SK-N-SH treated with all-trans-retinoic acid at 6 μM for 48 hours (cell line): ENCODE measurements around the gene UBASH3A.
"Not testable (repeated sequence)": the region's sequence is repeated elsewhere in the genome, so short reads cannot be mapped to it uniquely, and the experiment has no call there.

Experiments used
- ATAC-seq: fragments of 200-7000 bp; cut with Tn5 transposase; 3 replicates; pipeline ENCODE4 v1.9.1; 2020; ENCODE audit warnings: mild to moderate bottlenecking, moderate library complexity
- ARNTL ChIP-seq: fragments of 450-650 bp; formaldehyde crosslinking; IDR thresholded peaks from 2 replicates; pipeline ENCODE4 v1.5.0; 2020; ENCODE audit warnings: low read depth, mild to moderate bottlenecking, moderate library complexity, borderline replicate concordance
- CREB5 ChIP-seq: fragments of 250-450 bp; sonication (Bioruptor Pico); IDR thresholded peaks from 2 replicates; pipeline ENCODE4 v1.5.1; 2020; ENCODE audit warnings: low read depth, mild to moderate bottlenecking, moderate library complexity
- CSDC2 ChIP-seq: fragments of 250-450 bp; sonication (Bioruptor Pico); IDR thresholded peaks from 2 replicates; pipeline ENCODE4 v1.5.0; 2020; ENCODE audit warnings: mild to moderate bottlenecking, moderate library complexity
- ESRRG ChIP-seq: fragments of 250-450 bp; sonication (Bioruptor Pico); IDR thresholded peaks from 2 replicates; pipeline ENCODE4 v1.6.1; 2021; ENCODE audit warnings: mild to moderate bottlenecking
- GLIS3 ChIP-seq: fragments of 250-450 bp; sonication (Bioruptor Pico); IDR thresholded peaks from 2 replicates; pipeline ENCODE4 v1.5.0; 2020; ENCODE audit warnings: mild to moderate bottlenecking, moderate library complexity
- ISL1 ChIP-seq: fragments of 250-450 bp; sonication (Bioruptor Pico); IDR thresholded peaks from 2 replicates; pipeline ENCODE4 v2.1.2; 2022; ENCODE audit warnings: mild to moderate bottlenecking, moderate library complexity
- OSR1 ChIP-seq: fragments of 250-450 bp; sonication (Bioruptor Pico); IDR thresholded peaks from 2 replicates; pipeline ENCODE4 v1.8.0; 2022; ENCODE audit warnings: moderate library complexity, mild to moderate bottlenecking, inconsistent platforms
- PATZ1 ChIP-seq: fragments of 250-450 bp; sonication (Bioruptor Pico); IDR thresholded peaks from 2 replicates; pipeline ENCODE4 v1.8.0; 2020; ENCODE audit warnings: mild to moderate bottlenecking, moderate library complexity, borderline replicate concordance
- PPARA ChIP-seq: fragments of 250-450 bp; sonication (Bioruptor Pico); IDR thresholded peaks from 2 replicates; pipeline ENCODE4 v1.5.0; 2020; ENCODE audit warnings: mild to moderate bottlenecking, borderline replicate concordance
- RARB ChIP-seq: fragments of 250-450 bp; sonication (Bioruptor Pico); IDR thresholded peaks from 2 replicates; pipeline ENCODE4 v1.8.0; 2021; ENCODE audit warnings: mild to moderate bottlenecking, moderate library complexity
- TCF4 ChIP-seq: fragments of 250-450 bp; sonication (Bioruptor Pico); IDR thresholded peaks from 2 replicates; pipeline ENCODE4 v1.8.0; 2021; ENCODE audit warnings: mild to moderate bottlenecking, moderate library complexity, borderline replicate concordance
- TOX ChIP-seq: fragments of 250-450 bp; sonication (Bioruptor Pico); IDR thresholded peaks from 2 replicates; pipeline ENCODE4 v1.8.0; 2021; ENCODE audit warnings: mild to moderate bottlenecking, moderate library complexity, borderline replicate concordance
- TSHZ2 ChIP-seq: fragments of 250-450 bp; sonication (Bioruptor Pico); IDR thresholded peaks from 2 replicates; pipeline ENCODE4 v1.5.0; 2020; ENCODE audit warnings: mild to moderate bottlenecking, moderate library complexity
- ZC3H10 ChIP-seq: fragments of 250-450 bp; sonication (Bioruptor Pico); IDR thresholded peaks from 2 replicates; pipeline ENCODE4 v1.5.1; 2021; ENCODE audit warnings: mild to moderate bottlenecking, moderate library complexity
- ZFP3 ChIP-seq: fragments of 250-450 bp; sonication (Bioruptor Pico); IDR thresholded peaks from 2 replicates; pipeline ENCODE4 v1.5.0; 2020; ENCODE audit warnings: mild to moderate bottlenecking, moderate library complexity
- ZFP30 ChIP-seq: fragments of 450-650 bp; formaldehyde crosslinking; IDR thresholded peaks from 2 replicates; pipeline ENCODE4 v1.5.0; 2022; ENCODE audit warnings: mild to moderate bottlenecking, moderate library complexity
- ZNF565 ChIP-seq: fragments of 450-650 bp; formaldehyde crosslinking; conservative IDR thresholded peaks from 2 replicates; pipeline ENCODE4 v1.5.0; 2020; ENCODE audit warnings: low read depth, mild to moderate bottlenecking, moderate library complexity
- ZNF8 ChIP-seq: fragments of 450-650 bp; formaldehyde crosslinking; IDR thresholded peaks from 2 replicates; pipeline ENCODE4 v1.5.0; 2020; ENCODE audit warnings: mild to moderate bottlenecking, moderate library complexity
- TF ChIP-seq, protein P1 (sequence below): fragments of 250-450 bp; sonication (Bioruptor Pico); IDR thresholded peaks from 2 replicates; pipeline ENCODE4 v1.8.0; 2021; ENCODE audit warnings: low read depth, mild to moderate bottlenecking, moderate library complexity, borderline replicate concordance
- TF ChIP-seq, protein P2 (sequence below): fragments of 250-450 bp; sonication (Bioruptor Pico); IDR thresholded peaks from 2 replicates; pipeline ENCODE4 v1.5.1; 2021; ENCODE audit warnings: mild to moderate bottlenecking, moderate library complexity

UBASH3A gene

DNA sequence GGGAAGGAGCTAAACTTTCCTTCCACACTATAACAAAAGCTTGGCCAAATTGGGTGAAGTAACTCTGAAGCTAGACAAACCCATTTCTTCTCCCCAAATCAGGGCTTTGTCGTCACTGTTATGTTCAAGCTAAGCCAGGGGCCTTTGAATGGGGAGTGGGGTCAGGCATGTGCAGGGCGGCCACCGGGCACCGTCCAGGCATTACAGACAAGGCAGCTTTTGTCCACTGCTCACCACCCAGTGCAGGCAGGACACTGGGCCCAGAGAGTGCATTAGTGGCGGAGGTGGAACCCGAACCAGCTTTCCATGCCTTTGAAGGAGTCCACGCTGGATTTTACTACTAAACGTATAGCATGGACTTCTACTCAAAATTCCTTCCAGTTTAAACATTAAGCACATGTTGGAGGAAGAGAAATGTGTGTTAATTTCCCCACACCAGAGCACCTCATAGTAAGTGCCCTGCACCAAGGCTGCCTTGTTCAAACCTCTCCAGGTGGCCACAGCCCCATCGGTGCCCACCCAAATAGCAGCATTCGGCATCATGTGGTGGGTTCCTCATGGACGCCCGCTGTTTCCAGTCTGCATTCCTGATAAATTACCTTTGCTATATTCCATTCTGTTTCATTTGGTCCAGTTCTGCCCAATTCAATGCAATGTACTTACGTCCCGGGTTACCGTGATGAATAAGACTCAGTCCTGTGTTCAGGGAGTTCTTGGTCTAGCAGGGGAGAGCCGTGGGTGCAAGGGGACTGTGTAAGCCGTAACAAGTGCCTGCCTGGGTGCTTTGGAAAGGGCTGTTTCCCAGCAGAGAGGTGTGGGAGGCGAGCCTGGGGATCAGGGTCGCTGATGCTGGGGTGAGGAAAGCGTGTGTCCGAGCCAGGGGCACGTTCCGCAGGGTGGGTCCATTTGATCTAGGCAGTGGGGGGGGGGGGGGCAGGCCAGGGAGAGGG lies 1.6 kb downstream of the UBASH3A start (continued):
- TF ChIP-seq ISL1 (no peak), ZFP3 (CRISPR knock-in tag) (no peak), TCF4 (no peak), ZFP30 (CRISPR knock-in tag) (no peak), OSR1 (no peak), ZC3H10 (CRISPR knock-in tag) (no peak), CREB5 (CRISPR knock-in tag) (no peak)

GRCh38 chr21:42406201-42406621 lies 2.5 kb downstream of the UBASH3A start:
- ATAC-seq, result no peak
- TF ChIP-seq OSR1 (no peak), GLIS3 (CRISPR knock-in tag) (no peak), CREB5 (CRISPR knock-in tag) (no peak), TCF4 (no peak), ISL1 (no peak), ZNF8 (CRISPR knock-in tag) (no peak), PATZ1 (no peak), PPARA (no peak), ZFP3 (CRISPR knock-in tag) (no peak)
- TF ChIP-seq, protein P1, sequence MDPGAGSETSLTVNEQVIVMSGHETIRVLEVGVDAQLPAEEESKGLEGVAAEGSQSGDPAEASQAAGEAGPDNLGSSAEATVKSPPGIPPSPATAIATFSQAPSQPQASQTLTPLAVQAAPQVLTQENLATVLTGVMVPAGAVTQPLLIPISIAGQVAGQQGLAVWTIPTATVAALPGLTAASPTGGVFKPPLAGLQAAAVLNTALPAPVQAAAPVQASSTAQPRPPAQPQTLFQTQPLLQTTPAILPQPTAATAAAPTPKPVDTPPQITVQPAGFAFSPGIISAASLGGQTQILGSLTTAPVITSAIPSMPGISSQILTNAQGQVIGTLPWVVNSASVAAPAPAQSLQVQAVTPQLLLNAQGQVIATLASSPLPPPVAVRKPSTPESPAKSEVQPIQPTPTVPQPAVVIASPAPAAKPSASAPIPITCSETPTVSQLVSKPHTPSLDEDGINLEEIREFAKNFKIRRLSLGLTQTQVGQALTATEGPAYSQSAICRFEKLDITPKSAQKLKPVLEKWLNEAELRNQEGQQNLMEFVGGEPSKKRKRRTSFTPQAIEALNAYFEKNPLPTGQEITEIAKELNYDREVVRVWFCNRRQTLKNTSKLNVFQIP (CRISPR knock-in tag), result no peak
- TF ChIP-seq, all 23 proteins: peak for 0

DNA sequence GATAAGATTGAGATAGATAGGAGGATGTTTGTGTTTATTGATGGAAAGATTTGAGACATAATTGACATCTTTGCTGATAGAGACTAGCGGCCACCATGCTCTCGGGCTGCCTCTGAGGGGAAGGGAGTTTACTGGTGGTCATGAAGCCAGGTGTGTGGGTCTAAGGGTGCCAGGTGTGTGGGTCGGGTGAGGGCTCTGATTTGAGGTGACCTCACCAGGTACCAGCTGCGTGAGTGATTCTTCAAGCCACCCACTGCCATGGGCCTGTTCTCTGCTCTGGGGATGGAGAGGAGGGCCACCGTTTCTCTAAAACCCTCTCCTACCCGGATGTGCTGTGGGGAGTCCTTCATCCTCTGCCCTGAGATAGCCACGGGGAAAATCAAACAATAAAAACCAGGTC lies 3.2 kb downstream of the UBASH3A start:
- no peak for ATAC-seq
- TF ChIP-seq ARNTL (no peak), ZNF8 (CRISPR knock-in tag) (no peak), TOX (CRISPR knock-in tag) (no peak), CSDC2 (CRISPR knock-in tag) (no peak)
- TF ChIP-seq, all 23 proteins: peak for 0

- ATAC-seq, result no peak
- TF ChIP-seq ESRRG (CRISPR knock-in tag) (no peak), CREB5 (CRISPR knock-in tag) (no peak), OSR1 (no peak), ISL1 (no peak), ZNF8 (CRISPR knock-in tag) (no peak), TOX (CRISPR knock-in tag) (no peak), TCF4 (no peak), ARNTL (no peak), PPARA (no peak), RARB (CRISPR knock-in tag) (no peak), TSHZ2 (CRISPR knock-in tag) (no peak), ZNF565 (no peak), CSDC2 (CRISPR knock-in tag) (no peak), ZFP30 (CRISPR knock-in tag) (no peak)
- TF ChIP-seq, protein P1 (CRISPR knock-in tag), result no peak
- TF ChIP-seq, protein P2, sequence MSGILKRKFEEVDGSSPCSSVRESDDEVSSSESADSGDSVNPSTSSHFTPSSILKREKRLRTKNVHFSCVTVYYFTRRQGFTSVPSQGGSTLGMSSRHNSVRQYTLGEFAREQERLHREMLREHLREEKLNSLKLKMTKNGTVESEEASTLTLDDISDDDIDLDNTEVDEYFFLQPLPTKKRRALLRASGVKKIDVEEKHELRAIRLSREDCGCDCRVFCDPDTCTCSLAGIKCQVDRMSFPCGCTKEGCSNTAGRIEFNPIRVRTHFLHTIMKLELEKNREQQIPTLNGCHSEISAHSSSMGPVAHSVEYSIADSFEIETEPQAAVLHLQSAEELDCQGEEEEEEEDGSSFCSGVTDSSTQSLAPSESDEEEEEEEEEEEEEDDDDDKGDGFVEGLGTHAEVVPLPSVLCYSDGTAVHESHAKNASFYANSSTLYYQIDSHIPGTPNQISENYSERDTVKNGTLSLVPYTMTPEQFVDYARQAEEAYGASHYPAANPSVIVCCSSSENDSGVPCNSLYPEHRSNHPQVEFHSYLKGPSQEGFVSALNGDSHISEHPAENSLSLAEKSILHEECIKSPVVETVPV, result no peak
These were observed 3.8 kb downstream of the UBASH3A start for GRCh38 chr21:42407476-42407875.

DNA sequence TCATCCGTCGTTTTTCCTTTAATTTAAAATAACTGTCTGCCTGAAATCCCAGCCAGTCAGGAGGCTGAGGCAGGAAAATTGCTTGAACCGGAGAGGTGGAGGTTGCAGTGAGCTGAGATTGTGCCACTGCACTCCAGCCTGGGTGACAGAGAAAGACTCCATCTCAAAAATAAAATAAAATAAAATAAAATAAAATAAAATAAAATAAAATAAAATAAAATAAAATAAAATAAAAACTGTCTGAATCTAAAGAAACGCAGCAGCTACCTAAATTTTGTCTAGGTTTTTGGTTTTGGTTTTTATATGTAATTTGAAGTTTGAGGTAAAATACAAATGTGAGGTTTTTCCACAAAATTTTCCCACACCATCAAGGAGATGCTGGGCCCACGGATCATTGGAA lies 5.0 kb downstream of the UBASH3A start:
- ATAC-seq, result not testable (repeated sequence)
